Measurements from ENCODE around the gene ASAP3.

The ASAP3 gene

DNA sequence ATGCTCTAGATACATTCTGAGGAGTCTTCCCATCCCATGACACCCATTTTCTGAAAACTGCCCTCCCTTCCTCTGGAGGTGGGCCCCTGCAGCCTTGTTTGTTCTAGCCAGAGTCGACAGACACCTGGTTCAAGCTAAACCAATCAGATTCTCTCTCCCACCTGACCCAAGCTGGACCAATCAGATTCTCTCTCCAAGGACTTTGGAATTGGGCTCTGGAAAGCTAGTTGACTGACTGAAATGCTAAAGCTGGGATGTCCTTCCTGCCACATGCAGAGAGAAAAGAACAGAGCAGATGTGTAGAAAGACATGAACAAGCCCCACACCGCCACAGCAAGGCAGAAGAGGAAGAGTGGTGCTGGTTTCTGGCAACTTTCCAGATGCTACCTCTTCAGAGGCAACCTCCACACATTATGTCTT is 24.6 kb downstream of the ASAP3 start:
- H3K4me3 ChIP-seq (ENCODE audit: low read depth, low read length), result no peak overlapping the region
- H3K27me3 ChIP-seq (ENCODE audit: control insufficient read depth, insufficient read depth, low read length), result no peaks in the 10 kb centered on the region
- H3K36me3 ChIP-seq (ENCODE audit: control insufficient read depth, insufficient read depth, low read length), result peaks cover 27% of the 10 kb centered on the region
- H3K9me3 ChIP-seq (ENCODE audit: control insufficient read depth, insufficient read depth, low read depth, low read length), result no peaks in the 10 kb centered on the region
- no peak overlapping the region for H3K9ac ChIP-seq (ENCODE audit: low read length)
- H3K27ac ChIP-seq (ENCODE audit: low read depth, low read length), result no peak overlapping the region
- no peaks in the 10 kb centered on the region for H3K4me1 ChIP-seq (ENCODE audit: control insufficient read depth, insufficient read depth, low read length)

DNA sequence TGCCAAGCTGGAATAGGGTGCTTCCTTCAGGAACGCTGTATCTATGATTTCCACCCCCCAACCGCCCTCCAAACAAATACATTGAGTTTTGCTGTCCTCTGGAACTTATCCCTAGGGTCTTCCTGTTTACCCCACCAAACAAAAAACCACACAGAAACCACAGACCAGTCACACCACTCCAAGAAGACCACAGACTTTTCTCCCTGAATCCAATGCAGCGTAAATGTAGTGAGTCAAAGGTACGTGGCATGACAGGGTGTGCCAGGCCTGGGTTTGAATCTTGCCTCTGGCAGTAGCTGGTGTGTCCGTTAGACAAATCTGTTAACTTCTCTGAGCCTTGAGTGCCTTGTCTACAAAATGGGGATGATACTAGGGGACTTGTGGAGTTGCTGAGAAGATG is 27.8 kb downstream of the ASAP3 start:
- H3K27ac ChIP-seq (ENCODE audit: low read depth, low read length), result no peak overlapping the region

DNA sequence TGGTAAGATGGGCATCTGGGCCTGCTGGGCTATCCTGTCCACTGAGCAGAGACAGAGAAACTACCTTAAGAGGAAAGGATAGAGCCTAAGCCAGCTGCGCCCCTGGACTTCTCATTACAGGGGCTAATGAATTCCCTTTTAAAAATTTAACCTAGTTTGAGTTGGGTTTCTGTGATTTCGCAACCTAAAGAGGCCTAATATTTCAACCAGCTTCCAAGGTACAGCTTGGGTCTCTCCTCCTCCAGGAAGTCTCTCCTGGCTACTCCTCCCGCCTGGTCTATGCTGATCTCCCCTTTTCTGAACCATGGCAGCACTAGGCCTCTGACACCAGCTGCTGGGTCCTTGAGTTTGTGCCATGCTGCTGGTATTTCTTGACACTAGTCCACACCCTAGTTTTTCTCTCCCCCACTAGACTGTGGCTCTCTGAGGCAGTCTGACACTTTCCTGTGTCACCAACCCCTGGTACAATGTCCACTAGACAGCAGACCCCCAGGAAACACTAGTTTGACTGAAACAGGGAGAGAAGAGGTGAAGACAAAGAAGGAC is 30.5 kb downstream of the ASAP3 start:
- Histone ChIP-seq H3K27me3 (ENCODE audit: control insufficient read depth, insufficient read depth, low read length) (no peaks in the 10 kb centered on the region), H3K4me3 (ENCODE audit: low read depth, low read length) (no peak overlapping the region), H3K9me3 (ENCODE audit: control insufficient read depth, insufficient read depth, low read depth, low read length) (no peaks in the 10 kb centered on the region), H3K36me3 (ENCODE audit: control insufficient read depth, insufficient read depth, low read length) (peaks cover 66% of the 10 kb centered on the region), H3K9ac (ENCODE audit: low read length) (no peak overlapping the region), H3K4me1 (ENCODE audit: control insufficient read depth, insufficient read depth, low read length) (no peaks in the 10 kb centered on the region), H3K27ac (ENCODE audit: low read depth, low read length) (no peak overlapping the region)

More for the DNA sequence above, 27.8 kb downstream of the ASAP3 start:
- Histone ChIP-seq H3K9me3 (ENCODE audit: control insufficient read depth, insufficient read depth, low read depth, low read length) (no peaks in the 10 kb centered on the region), H3K27me3 (ENCODE audit: control insufficient read depth, insufficient read depth, low read length) (no peaks in the 10 kb centered on the region), H3K4me1 (ENCODE audit: control insufficient read depth, insufficient read depth, low read length) (no peaks in the 10 kb centered on the region), H3K9ac (ENCODE audit: low read length) (no peak overlapping the region), H3K4me3 (ENCODE audit: low read depth, low read length) (no peak overlapping the region), H3K36me3 (ENCODE audit: control insufficient read depth, insufficient read depth, low read length) (peaks cover 46% of the 10 kb centered on the region)

- no peaks in the 10 kb centered on the region for H3K4me1 ChIP-seq (ENCODE audit: control insufficient read depth, insufficient read depth, low read length)
- H3K9ac ChIP-seq (ENCODE audit: low read length), result no peak overlapping the region
- no peaks in the 10 kb centered on the region for H3K9me3 ChIP-seq (ENCODE audit: control insufficient read depth, insufficient read depth, low read depth, low read length)
- no peaks in the 10 kb centered on the region for H3K27me3 ChIP-seq (ENCODE audit: control insufficient read depth, insufficient read depth, low read length)
- H3K4me3 ChIP-seq (ENCODE audit: low read depth, low read length), result no peak overlapping the region
- H3K36me3 ChIP-seq (ENCODE audit: control insufficient read depth, insufficient read depth, low read length), result peaks cover 65% of the 10 kb centered on the region
- no peak overlapping the region for H3K27ac ChIP-seq (ENCODE audit: low read depth, low read length)
Measured at GRCh38 chr1:23452011-23452411, 32.0 kb downstream of the ASAP3 start.

GRCh38 chr1:23451441-23451840 is 32.5 kb downstream of the ASAP3 start:
- no peak overlapping the region for H3K9ac ChIP-seq (ENCODE audit: low read length)
- no peak overlapping the region for H3K4me3 ChIP-seq (ENCODE audit: low read depth, low read length)
- H3K4me1 ChIP-seq (ENCODE audit: control insufficient read depth, insufficient read depth, low read length), result no peaks in the 10 kb centered on the region
- H3K36me3 ChIP-seq (ENCODE audit: control insufficient read depth, insufficient read depth, low read length), result peaks cover 59% of the 10 kb centered on the region
- no peaks in the 10 kb centered on the region for H3K9me3 ChIP-seq (ENCODE audit: control insufficient read depth, insufficient read depth, low read depth, low read length)
- H3K27ac ChIP-seq (ENCODE audit: low read depth, low read length), result no peak overlapping the region
- no peaks in the 10 kb centered on the region for H3K27me3 ChIP-seq (ENCODE audit: control insufficient read depth, insufficient read depth, low read length)

DNA sequence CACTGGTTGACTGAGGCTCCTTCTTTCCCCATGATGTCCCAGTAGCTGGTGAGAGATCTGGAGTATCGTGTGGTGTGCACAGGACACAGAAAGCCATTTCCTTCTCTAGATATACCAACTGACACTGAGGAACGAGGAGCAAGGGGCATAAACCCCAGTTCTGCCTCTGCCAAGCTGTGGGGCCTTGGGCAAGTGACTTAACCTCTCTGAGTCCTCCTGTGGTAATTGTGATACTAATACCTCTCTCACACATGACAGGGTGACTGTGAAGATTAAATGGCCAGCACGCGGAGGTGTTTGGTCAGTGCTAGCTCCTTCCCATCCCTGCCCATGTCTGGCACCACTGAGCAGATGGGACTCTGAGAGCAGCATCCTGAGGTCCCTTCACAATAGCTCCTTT is 33.1 kb downstream of the ASAP3 start:
- no peak overlapping the region for H3K4me3 ChIP-seq (ENCODE audit: low read depth, low read length)
- no peak overlapping the region for H3K27ac ChIP-seq (ENCODE audit: low read depth, low read length)
- no peaks in the 10 kb centered on the region for H3K9me3 ChIP-seq (ENCODE audit: control insufficient read depth, insufficient read depth, low read depth, low read length)
- no peaks in the 10 kb centered on the region for H3K27me3 ChIP-seq (ENCODE audit: control insufficient read depth, insufficient read depth, low read length)
- no peak overlapping the region for H3K9ac ChIP-seq (ENCODE audit: low read length)
- H3K4me1 ChIP-seq (ENCODE audit: control insufficient read depth, insufficient read depth, low read length), result no peaks in the 10 kb centered on the region
- H3K36me3 ChIP-seq (ENCODE audit: control insufficient read depth, insufficient read depth, low read length), result peaks cover 57% of the 10 kb centered on the region

GRCh38 chr1:23449958-23450357 is 34.0 kb downstream of the ASAP3 start:
- Histone ChIP-seq H3K27me3 (ENCODE audit: control insufficient read depth, insufficient read depth, low read length) (no peaks in the 10 kb centered on the region), H3K4me1 (ENCODE audit: control insufficient read depth, insufficient read depth, low read length) (no peaks in the 10 kb centered on the region), H3K9me3 (ENCODE audit: control insufficient read depth, insufficient read depth, low read depth, low read length) (no peaks in the 10 kb centered on the region), H3K4me3 (ENCODE audit: low read depth, low read length) (no peak overlapping the region), H3K36me3 (ENCODE audit: control insufficient read depth, insufficient read depth, low read length) (peaks cover 48% of the 10 kb centered on the region), H3K9ac (ENCODE audit: low read length) (no peak overlapping the region), H3K27ac (ENCODE audit: low read depth, low read length) (no peak overlapping the region)

- Histone ChIP-seq H3K9ac (ENCODE audit: low read length) (no peak overlapping the region), H3K27me3 (ENCODE audit: control insufficient read depth, insufficient read depth, low read length) (no peaks in the 10 kb centered on the region), H3K4me1 (ENCODE audit: control insufficient read depth, insufficient read depth, low read length) (no peaks in the 10 kb centered on the region), H3K27ac (ENCODE audit: low read depth, low read length) (no peak overlapping the region), H3K9me3 (ENCODE audit: control insufficient read depth, insufficient read depth, low read depth, low read length) (no peaks in the 10 kb centered on the region), H3K36me3 (ENCODE audit: control insufficient read depth, insufficient read depth, low read length) (peaks cover 45% of the 10 kb centered on the region), H3K4me3 (ENCODE audit: low read depth, low read length) (no peak overlapping the region)
Measured at GRCh38 chr1:23449306-23449705, 34.7 kb downstream of the ASAP3 start.

GRCh38 chr1:23448846-23449245 is 35.1 kb downstream of the ASAP3 start:
- Histone ChIP-seq H3K9ac (ENCODE audit: low read length) (no peak overlapping the region), H3K4me3 (ENCODE audit: low read depth, low read length) (no peak overlapping the region), H3K4me1 (ENCODE audit: control insufficient read depth, insufficient read depth, low read length) (no peaks in the 10 kb centered on the region), H3K27ac (ENCODE audit: low read depth, low read length) (no peak overlapping the region), H3K36me3 (ENCODE audit: control insufficient read depth, insufficient read depth, low read length) (peaks cover 48% of the 10 kb centered on the region), H3K27me3 (ENCODE audit: control insufficient read depth, insufficient read depth, low read length) (no peaks in the 10 kb centered on the region), H3K9me3 (ENCODE audit: control insufficient read depth, insufficient read depth, low read depth, low read length) (no peaks in the 10 kb centered on the region)

DNA sequence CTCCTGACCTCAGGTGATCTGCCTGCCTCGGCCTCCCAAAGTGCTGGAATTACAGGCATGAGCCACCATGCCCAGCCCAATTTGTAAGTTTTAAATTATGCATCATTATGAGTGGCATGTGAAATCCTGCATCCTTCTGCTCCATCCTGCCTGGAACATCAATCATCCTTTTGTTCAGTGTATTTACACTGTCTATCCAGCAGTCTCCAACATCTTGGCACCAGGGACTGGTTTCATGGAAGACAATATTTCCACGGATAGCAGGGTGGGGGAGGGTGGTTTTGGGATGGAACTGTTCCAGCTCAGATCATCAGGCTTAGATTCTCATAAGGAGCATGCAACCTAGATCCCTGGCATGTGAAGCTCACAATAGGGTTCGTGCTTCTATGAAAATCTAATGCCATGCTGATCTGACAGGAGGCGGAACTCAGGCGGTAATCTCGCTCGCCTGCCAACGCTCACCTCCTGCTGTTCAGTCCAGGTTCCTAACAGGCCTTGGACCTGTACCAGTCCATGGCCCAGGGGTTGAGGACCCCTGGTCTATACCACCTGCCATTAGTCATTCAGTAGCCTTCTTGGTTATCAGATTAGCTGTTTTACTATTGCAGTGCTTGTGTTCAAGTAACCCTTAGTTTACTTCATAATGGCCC is 37.2 kb downstream of the ASAP3 start:
- Histone ChIP-seq H3K4me1 (ENCODE audit: control insufficient read depth, insufficient read depth, low read length) (no peaks in the 10 kb centered on the region), H3K9me3 (ENCODE audit: control insufficient read depth, insufficient read depth, low read depth, low read length) (no peaks in the 10 kb centered on the region), H3K4me3 (ENCODE audit: low read depth, low read length) (no peak overlapping the region), H3K36me3 (ENCODE audit: control insufficient read depth, insufficient read depth, low read length) (peaks cover 43% of the 10 kb centered on the region), H3K27me3 (ENCODE audit: control insufficient read depth, insufficient read depth, low read length) (no peaks in the 10 kb centered on the region), H3K9ac (ENCODE audit: low read length) (no peak overlapping the region), H3K27ac (ENCODE audit: low read depth, low read length) (no peak overlapping the region)

DNA sequence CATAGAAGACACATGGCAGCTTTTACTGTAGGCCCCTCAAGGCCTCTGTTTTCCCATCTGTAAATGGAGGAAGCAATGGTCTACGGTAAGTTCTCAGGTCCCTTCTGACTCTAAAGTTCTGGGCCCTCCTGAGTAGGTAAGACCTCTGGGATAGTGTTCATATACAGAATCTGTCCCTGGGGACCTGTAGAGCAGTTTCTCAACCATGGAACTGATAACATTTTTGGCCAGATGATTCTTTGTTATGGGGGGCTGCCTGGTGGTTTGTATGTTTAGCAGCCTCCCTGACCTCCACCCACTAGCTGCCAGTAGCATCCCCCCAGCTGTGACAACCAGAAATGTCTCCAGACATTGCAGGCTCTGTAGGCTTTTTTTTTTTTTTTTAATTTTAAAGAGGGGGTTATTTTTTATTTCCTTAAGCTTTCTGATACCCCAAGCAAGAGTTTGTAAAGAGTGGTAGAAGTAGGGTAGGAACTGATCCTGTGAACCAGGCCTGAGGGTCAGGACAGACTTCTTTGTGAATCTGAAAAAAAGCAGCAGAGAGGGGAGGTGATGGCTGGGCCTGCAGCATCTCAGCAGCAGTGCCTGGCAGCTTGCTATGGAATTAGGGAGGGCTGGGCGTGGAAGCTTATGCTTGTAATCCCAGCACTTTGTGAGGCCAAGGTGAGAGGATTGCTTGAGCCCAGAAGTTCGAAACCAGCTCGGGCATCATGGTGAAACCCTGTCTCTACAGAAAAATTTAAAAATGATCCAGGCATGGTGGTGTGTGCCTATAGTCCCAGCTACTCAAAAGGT is 39.2 kb downstream of the ASAP3 start:
- Histone ChIP-seq H3K9me3 (ENCODE audit: control insufficient read depth, insufficient read depth, low read depth, low read length) (no peaks in the 10 kb centered on the region), H3K36me3 (ENCODE audit: control insufficient read depth, insufficient read depth, low read length) (peaks cover 37% of the 10 kb centered on the region), H3K4me1 (ENCODE audit: control insufficient read depth, insufficient read depth, low read length) (no peaks in the 10 kb centered on the region), H3K27me3 (ENCODE audit: control insufficient read depth, insufficient read depth, low read length) (no peaks in the 10 kb centered on the region), H3K4me3 (ENCODE audit: low read depth, low read length) (no peak overlapping the region), H3K9ac (ENCODE audit: low read length) (no peak overlapping the region), H3K27ac (ENCODE audit: low read depth, low read length) (no peak overlapping the region)
